Measurements from ENCODE around the gene PNPLA8. TPM values are rescaled to one million over a fixed set of nuclear protein-coding genes. Genes with fewer than 3 reads are reported as not detected.

Gene PNPLA8
- polyA plus RNA-seq, 3 donors, result 10.2 to 80.0 (median 55.5) TPM

GRCh38 chr7:108569381-108570145 is 43.6 kb upstream of the PNPLA8 start, which contains the start of the genes DNAJB9 and THAP5:
TSS of gene DNAJB9 (plus strand) at chr7:108569874. CDS start at chr7:108571727, 1,853 bp downstream.
TSS of gene THAP5 (minus strand) at chr7:108569706. CDS start at chr7:108569569, 137 bp downstream.
- Histone ChIP-seq H3K36me3 (replicated peaks in 1 of 2; ENCODE audit: control insufficient read depth in 1 of 2, insufficient read depth in 2 of 2, low read length in 2 of 2) (peaks cover 16 to 40% of the 10 kb centered on the region in 2 donors), H3K79me2 (ENCODE audit: insufficient read depth, low read length) (peaks cover 76% of the 10 kb centered on the region), H3K4me3 (replicated peaks in 1 of 3; ENCODE audit: low read depth in 2 of 3, low read length in 3 of 3) (peak within 1 kb of the TSS; percentile 77 to 87 (median 78)), H2AFZ (ENCODE audit: insufficient read depth, low read depth, low read length, poor library complexity, severe bottlenecking) (peak within 1 kb of the TSS; percentile 78), H3K9me3 (replicated peaks in 1 of 2; ENCODE audit: control insufficient read depth in 1 of 2, insufficient read depth in 1 of 2, low read length in 2 of 2) (no peaks in the 10 kb centered on the region), H3K4me2 (replicated peaks; ENCODE audit: extremely low read depth, low read length, poor library complexity, severe bottlenecking) (peak within 1 kb of the TSS; percentile 66), H3K9ac (ENCODE audit: insufficient read depth, low read length, poor library complexity, severe bottlenecking) (peak within 1 kb of the TSS; percentile 98), H3K27ac (ENCODE audit: low read depth in 1 of 2, low read length in 2 of 2) (peak within 1 kb of the TSS; percentile 94 to 99), H3K4me1 (ENCODE audit: control insufficient read depth in 1 of 2, insufficient read depth in 2 of 2, low read length in 2 of 2) (peaks cover 21 to 38% of the 10 kb centered on the region in 2 donors), H3K27me3 (ENCODE audit: control insufficient read depth in 2 of 2, insufficient read depth in 2 of 2, low read length in 2 of 2) (no peaks in the 10 kb centered on the region), H4K20me1 (ENCODE audit: insufficient read depth, low read length) (no peaks in the 10 kb centered on the region)
- TF ChIP-seq CTCF (IDR thresholded peaks at IDR 0.05), result no peak
- peak; percentile 100 for DNase-seq
- Mint-ChIP-seq H3K4me3 (peak within 1 kb of the TSS; percentile 93 to 96), H3K4me1 (peaks cover 23% of the 10 kb centered on the region), H3K36me3 (peaks cover 24 to 28% of the 10 kb centered on the region in 2 donors), H3K27me3 (ENCODE audit: low read depth in 3 of 3) (no peaks in the 10 kb centered on the region), H3K27ac (peak within 1 kb of the TSS; percentile 94 to 99 (median 98)), H3K9me3 (peaks cover 0 to 4% (median 2%) of the 10 kb centered on the region in 7 donors)
- WGBS (ENCODE audit: insufficient coverage), result 0% methylated on average over 65 of the region's 65 CpGs
- intact Hi-C loops (cut with micrococcal nuclease), result loop anchor here (2.0 to 5.0 kb wide), 2 partner anchors 43 to 827 kb away; partner anchors contain the start of genes PNPLA8 (in 2 of the 2) and CBLL1 (in 1 of the 2)

GRCh38 chr7:108568801-108569380 is 43.0 kb upstream of the PNPLA8 start:
- peak overlapping the region; percentile 98 for H3K9ac ChIP-seq (ENCODE audit: insufficient read depth, low read length, poor library complexity, severe bottlenecking)
- peaks cover 75% of the 10 kb centered on the region for H3K79me2 ChIP-seq (ENCODE audit: insufficient read depth, low read length)
- H4K20me1 ChIP-seq (ENCODE audit: insufficient read depth, low read length), result no peaks in the 10 kb centered on the region
- Mint-ChIP-seq H3K9me3 (peaks cover 0 to 7% (median 2%) of the 10 kb centered on the region in 7 donors), H3K27me3 (ENCODE audit: low read depth in 3 of 3) (no peaks in the 10 kb centered on the region), H3K27ac (peak overlapping the region; percentile 94 to 99 (median 98)), H3K4me3 (peak overlapping the region; percentile 93 to 96), H3K4me1 (peaks cover 23% of the 10 kb centered on the region), H3K36me3 (peaks cover 24 to 28% of the 10 kb centered on the region in 2 donors)
- no peaks in the 10 kb centered on the region for H3K27me3 ChIP-seq (ENCODE audit: control insufficient read depth in 2 of 2, insufficient read depth in 2 of 2, low read length in 2 of 2)
- H3K4me1 ChIP-seq (ENCODE audit: control insufficient read depth in 1 of 2, insufficient read depth in 2 of 2, low read length in 2 of 2), result peaks cover 21 to 38% of the 10 kb centered on the region in 2 donors
- peak in 1 of 3 donors; percentile 41 for DNase-seq
- H3K4me2 ChIP-seq (replicated peaks; ENCODE audit: extremely low read depth, low read length, poor library complexity, severe bottlenecking), result peak overlapping the region; percentile 66
- intact Hi-C loops (cut with micrococcal nuclease), result loop anchor here (2.0 to 5.0 kb wide), 2 partner anchors 42 to 827 kb away; partner anchors contain the start of genes PNPLA8 (in 2 of the 2) and CBLL1 (in 1 of the 2)
- H3K9me3 ChIP-seq (replicated peaks in 1 of 2; ENCODE audit: control insufficient read depth in 1 of 2, insufficient read depth in 1 of 2, low read length in 2 of 2), result no peaks in the 10 kb centered on the region
- H3K4me3 ChIP-seq (replicated peaks in 1 of 3; ENCODE audit: low read depth in 2 of 3, low read length in 3 of 3), result peak overlapping the region; percentile 60 to 87 (median 77)
- peak overlapping the region; percentile 78 for H2AFZ ChIP-seq (ENCODE audit: insufficient read depth, low read depth, low read length, poor library complexity, severe bottlenecking)
- peaks cover 12 to 41% of the 10 kb centered on the region in 2 donors for H3K36me3 ChIP-seq (replicated peaks in 1 of 2; ENCODE audit: control insufficient read depth in 1 of 2, insufficient read depth in 2 of 2, low read length in 2 of 2)
- peak overlapping the region; percentile 94 to 99 for H3K27ac ChIP-seq (ENCODE audit: low read depth in 1 of 2, low read length in 2 of 2)
- WGBS (ENCODE audit: insufficient coverage), result 14% methylated on average over 12 of the region's 24 CpGs
- no peak for TF ChIP-seq CTCF (IDR thresholded peaks at IDR 0.05)
